ENCODE results near the gene STX4. TPM values are rescaled to one million over a fixed set of nuclear protein-coding genes. Genes with fewer than 3 reads are reported as not detected.
A peak's percentile ranks its signal among the peaks of the same experiment; 100 is the strongest.
"Not testable (repeated sequence)": the region's sequence is repeated elsewhere in the genome, so short reads cannot be mapped to it uniquely, and the experiment has no call there.

The STX4 gene
- polyA plus RNA-seq, 3 donors, result 33.9 to 36.1 (median 34.4) TPM

DNA sequence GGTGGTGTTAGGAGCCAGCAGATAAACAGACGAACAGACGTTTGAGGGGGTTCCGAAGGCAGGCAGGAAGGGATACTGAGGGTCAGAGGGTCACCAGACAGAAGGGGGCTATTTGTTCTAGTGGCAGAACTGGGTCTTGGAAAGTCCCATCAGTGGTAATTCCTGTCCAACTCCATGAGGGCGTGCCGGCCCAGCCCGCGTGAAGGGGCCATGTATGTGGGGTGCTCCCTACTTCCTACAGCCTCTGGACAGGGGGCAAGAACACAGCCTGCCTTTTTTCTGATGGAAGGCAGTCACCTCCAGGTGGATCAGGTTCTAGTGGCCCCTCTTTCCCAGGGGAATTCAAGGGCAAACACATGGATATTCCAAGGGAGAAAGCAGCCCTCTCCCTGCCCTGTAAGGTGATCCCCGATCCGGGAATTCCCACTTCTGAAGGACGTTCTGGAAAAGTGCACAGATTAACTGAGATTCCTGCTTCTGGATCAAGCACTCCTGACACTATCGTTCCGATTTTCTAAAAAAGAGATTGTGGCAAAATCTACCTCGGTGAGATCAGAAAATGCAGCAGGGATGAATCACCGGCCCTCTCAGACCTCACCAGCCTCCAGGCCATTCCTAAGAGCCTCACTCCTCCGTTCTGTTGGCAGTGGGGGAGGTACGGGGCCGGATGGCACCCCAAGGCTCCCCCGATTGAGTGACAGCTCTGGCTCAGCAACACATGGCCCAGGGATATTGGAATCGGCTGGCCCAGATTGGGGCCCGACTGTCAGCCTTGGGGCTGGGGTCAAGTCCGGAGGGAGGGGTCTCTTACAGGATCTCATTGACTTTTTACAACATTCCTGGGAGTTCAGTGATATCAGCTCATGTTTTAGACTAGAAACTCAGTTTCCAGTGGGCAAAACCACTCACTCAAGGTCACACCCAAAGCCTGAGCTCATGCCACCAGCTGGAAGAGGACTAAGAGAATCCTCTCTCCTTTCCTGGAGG is 35.3 kb upstream of the STX4 start:
- no peak for DNase-seq (ENCODE audit: low read depth in 3 of 3, low spot score in 2 of 3)

DNA sequence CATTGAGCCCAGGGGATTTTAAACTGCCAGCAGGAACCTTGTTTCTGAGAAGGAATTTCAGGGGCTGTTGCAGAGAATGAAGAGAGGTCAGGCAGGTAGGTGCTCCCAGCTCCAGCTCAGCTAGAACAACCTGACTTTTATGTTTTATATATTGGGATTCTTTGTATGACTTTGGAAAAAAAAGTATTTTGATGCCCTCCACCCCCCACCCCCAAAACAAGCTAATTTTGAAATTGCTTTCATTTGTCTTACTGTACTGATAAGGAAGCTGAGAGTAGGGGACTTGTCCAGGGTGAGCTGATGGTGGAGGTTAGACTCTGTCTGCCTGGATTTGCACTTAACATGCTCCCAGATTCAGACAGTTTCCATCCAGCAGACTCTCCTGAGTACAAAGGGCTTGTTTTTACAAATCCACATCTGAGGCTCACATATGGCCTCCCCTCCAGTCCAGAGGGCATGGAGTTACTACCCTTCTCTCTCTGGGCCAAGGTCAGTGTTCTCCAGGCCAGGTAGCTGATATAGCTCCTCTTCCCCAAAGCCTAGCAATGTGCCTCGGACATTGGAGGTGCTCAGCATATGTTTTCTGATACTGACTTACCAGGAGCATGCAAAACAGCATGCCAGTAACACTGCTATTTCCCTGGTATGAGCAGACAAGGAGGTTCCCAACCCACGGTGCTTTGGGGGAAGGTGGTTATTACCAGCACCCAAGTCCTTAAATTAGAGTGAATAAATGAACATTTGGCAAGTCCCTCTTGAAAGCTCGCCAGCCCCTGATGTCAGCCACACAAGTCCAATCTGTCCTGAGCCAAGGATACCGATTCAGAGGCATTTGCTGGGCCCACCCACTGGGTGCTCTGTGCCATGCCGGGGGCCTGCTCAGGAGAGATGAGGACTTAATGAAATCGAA is 34.3 kb upstream of the STX4 start:
- DNase-seq (ENCODE audit: low read depth in 3 of 3, low spot score in 2 of 3), result no peak

- DNase-seq (ENCODE audit: low read depth in 3 of 3, low spot score in 2 of 3), result no peak
These were observed 32.5 kb upstream of the STX4 start for GRCh38 chr16:31000671-31001382.

- DNase-seq (ENCODE audit: low read depth in 3 of 3, low spot score in 2 of 3), result no peak
These were observed 31.7 kb upstream of the STX4 start for GRCh38 chr16:31001507-31002249.

DNA sequence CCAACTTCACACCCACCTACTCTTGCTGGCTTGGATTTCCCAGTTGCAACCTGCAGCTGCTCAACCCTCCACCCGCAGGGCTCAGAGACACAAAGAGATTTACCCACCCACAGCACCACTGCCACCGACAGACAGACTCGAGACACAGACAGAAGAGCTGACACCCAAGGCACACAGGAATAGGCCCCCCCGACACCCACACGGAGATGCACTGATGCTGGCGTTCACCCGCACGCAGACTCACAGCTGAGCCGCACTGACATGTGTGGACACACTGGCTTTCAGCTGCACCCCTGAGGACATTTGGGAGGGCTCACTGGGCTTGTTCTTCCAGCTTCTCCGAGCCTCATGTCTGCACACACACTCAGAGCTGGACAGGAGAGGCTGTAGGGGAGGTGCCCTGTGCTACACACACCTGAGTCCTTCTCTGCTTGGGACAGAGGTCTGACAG is 31.1 kb upstream of the STX4 start:
- DNase-seq (ENCODE audit: low read depth in 3 of 3, low spot score in 2 of 3), result no peak

- no peak for DNase-seq (ENCODE audit: low read depth in 3 of 3, low spot score in 2 of 3)
These were observed 30.5 kb upstream of the STX4 start for GRCh38 chr16:31002862-31003341.

DNA sequence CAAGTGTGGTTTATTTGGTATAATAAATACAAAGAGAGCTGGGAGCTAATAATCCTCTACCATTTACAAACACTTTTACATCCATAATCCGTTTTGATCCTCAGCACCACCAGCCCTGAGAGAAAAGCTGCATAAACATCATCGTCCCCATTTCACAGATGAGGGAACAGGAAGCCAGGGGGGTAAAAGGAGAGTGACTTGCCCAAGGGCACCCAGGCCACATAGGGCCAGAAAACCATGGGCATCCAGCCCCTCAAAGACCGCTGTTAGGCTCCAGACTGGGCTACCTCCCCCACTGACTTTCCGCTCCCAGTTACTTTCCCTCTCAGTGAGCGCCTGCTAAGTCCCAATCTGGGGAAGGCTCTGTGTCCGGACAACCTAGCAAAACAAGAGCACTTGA is 29.6 kb upstream of the STX4 start:
- no peak for DNase-seq (ENCODE audit: low read depth in 3 of 3, low spot score in 2 of 3)

DNA sequence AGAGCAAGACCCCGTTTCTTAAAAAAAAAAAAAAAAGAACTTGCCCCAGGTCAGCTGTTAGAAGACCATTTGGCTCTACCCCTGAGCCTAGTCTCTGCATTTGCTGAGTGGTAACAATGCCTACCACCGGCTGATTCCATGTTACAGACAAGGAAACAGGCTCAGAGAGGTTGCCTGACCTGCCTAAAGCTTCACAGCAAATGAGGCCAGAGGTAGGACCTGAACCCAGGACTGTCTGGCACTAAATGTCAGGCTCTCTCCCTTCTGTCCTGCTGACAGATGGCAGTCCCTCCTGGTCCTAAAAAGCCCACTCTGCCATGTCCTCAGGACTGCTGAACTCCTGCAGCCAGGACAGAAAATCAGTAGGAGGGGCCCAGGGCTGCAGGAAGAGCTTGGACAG is 28.7 kb upstream of the STX4 start:
- DNase-seq (ENCODE audit: low read depth in 3 of 3, low spot score in 2 of 3), result no peak

DNA sequence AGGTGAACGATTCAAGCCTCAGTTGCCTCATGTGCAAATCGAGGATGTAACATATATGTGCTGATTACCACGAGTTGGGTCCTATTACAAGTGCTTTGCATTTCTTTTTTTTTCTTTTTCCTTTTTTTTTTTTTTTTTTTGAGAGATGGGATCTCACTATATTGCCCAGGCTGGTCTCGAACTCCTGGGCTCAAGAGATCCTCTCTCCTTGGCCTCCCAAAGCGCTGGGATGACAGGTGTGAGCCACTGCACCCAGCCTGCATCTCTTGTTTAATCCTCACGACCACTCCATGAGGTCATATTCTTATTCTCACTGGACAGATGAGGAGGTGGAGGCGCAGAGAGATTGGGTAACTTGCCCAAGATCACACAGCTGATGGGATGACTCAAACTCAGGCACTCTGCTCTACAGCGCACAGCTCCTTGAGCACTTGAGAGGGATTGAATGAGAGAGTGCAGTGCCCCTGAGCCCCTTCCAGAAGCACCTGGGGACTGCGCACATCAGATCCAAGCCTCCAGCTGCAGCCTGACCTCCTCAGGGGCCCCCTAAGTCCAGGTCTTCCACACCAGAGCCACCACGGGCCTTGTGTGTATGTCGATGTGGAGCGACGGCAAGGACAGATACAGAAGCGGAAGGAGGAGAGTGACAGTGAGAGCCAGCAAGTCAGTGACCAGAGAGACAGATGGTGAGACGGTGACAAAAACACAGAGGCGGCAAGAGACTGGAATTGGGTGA is 27.8 kb upstream of the STX4 start:
- no peak for DNase-seq (ENCODE audit: low read depth in 3 of 3, low spot score in 2 of 3)

DNA sequence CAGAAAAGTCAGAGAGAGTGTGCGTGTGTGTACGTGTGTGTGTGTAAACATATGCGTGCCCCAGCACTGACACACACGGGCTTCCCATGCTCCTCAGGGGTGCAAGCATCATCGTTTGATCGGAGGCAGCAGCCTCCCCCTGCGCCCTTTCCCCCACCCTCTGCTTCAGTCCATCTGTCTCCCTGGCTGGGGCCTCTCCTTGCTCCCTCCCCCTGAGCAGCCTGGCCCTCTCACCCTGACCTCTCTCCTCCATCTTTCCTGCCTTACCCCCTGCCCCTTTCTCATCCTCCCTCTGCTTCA is 27.3 kb upstream of the STX4 start:
- DNase-seq (ENCODE audit: low read depth in 3 of 3, low spot score in 2 of 3), result no peak

- no peak for DNase-seq (ENCODE audit: low read depth in 3 of 3, low spot score in 2 of 3)
These were observed 26.8 kb upstream of the STX4 start for GRCh38 chr16:31006589-31006988.

DNA sequence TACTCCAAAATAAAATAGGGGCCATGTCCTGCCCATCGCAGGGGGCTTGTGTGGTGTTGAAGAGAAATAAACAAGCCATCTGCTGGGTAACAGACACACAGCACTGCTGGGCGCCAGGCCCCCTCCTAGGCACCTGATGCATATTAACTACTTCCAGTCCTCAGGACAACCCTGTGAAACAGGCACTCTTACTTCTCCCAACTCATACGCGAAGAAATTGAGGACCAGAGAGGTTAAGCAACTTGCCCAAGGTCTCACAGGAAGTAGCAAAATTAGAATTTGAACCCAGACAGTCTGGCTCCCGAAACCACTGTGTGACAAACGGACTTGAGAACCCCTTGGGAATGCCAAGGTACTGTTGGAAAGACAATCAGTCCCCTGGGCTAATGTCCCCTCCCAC is 25.7 kb upstream of the STX4 start:
- DNase-seq (ENCODE audit: low read depth in 3 of 3, low spot score in 2 of 3), result no peak

- DNase-seq (ENCODE audit: low read depth in 3 of 3, low spot score in 2 of 3), result no peak
These were observed 25.2 kb upstream of the STX4 start for GRCh38 chr16:31008149-31008548.

DNA sequence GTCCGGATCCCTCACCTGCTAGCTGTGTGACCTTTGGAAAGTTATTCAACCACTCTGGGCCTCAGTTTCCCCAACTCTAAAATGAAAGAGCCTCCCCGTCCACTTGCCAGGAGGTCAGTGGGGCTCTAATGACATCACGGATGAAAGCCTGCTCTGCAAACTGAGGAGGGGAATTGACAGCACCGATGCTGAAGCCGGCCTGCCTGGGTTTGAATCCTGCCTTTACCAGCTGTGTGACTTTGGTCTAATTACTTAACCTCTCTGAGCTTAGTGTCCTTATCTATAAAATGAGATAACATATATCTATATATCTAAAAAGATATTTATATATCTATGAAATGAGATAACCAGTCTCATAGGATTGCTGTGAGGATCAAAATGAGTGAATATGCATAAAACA is 24.8 kb upstream of the STX4 start:
- DNase-seq (ENCODE audit: low read depth in 3 of 3, low spot score in 2 of 3), result no peak

DNA sequence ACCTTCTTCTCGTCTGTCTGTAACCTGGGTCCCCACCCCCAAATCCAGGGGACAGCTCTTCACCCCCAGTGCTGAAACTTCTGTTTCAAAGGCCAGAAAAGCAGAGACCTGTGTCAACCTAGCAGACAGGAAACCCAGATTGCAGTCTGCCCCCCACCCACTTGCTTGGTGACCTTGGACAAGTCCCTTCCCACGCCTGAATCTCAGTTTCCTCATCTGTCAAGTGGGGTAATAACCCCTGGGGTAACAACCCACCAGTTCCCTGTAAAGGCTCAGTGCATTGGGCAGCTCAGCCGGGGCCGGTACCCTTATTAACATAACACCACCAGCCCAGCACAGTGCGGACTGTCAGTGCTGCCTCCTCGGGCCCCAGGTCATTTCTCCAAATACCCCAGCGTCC is 24.2 kb upstream of the STX4 start:
- DNase-seq (ENCODE audit: low read depth in 3 of 3, low spot score in 2 of 3), result no peak

DNA sequence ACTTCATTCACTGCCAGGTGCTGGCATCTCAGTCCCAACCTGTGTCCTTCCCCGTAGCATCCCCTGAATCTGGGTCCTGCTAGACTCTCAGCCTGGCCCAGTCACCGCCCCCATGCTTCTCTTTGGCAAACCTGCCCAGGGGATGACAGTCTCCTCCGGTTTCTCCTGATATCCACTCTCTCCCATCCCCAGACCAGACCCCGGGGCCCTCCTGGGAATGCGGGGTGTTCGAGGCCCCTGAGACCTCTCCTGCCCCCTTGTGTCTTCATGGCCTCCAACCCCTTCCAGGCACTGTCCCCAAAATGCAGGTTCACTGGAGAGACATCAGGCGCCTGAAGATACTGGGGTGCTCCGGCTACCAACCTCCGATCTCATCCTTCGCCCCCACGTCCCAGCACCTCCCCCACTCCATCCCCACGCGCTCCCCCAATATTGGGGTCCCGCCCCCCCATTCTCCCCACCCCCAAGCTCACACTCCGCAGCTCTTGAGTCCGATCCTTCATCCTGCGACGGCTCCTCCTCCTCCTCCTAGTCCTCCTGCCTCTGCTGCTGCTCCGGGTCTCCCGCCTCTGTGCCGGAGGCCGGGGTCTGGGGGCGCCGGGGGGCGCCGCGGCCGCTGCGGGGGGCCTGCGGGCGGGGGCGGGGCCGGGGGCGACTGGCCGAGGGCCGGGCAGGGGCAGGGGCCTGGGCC is 23.3 kb upstream of the STX4 start:
- no peak for DNase-seq (ENCODE audit: low read depth in 3 of 3, low spot score in 2 of 3)

- peak in 1 of 3 donors; percentile 35 for DNase-seq (ENCODE audit: low read depth in 3 of 3, low spot score in 2 of 3)
These were observed 22.6 kb upstream of the STX4 start, which contains the start of gene STX1B for GRCh38 chr16:31010585-31011325. TSS of gene STX1B (minus strand) at chr16:31010638. CDS start at chr16:31010396, 242 bp downstream.

DNA sequence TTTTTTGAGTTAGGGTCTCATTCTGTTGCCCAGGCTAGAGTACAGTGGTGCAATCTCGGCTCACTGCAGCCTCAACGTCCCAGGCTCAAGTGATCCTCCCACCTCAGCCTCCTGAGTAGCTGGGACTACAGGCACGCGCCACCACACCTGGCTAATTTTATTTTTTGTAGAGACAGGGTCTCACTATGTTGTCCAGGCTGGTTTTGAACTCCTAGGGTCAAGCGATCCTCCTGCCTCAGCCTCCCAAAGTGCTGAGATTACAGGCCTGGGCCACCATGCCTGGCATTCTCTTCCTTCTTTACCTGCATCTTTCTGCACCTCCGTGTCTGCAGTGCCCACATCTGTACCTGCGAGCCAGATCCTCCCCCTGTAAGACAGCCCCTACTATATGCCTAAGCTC is 21.5 kb upstream of the STX4 start:
- not testable (repeated sequence) for DNase-seq (ENCODE audit: low read depth in 3 of 3, low spot score in 2 of 3)

Data from right renal cortex interstitium (tissue), 3 donors.